GM12891 (cell line): Measurements from ENCODE around the gene FBXL7.

Experiments
- POLR2A ChIP-seq: IDR thresholded peaks from 2 replicates; pipeline ENCODE4 v1.6.1; 2011; ENCODE audit warnings: low read depth, low read length, control low read depth
- POLR2AphosphoS5 ChIP-seq: IDR thresholded peaks from 2 replicates; pipeline ENCODE4 v1.6.1; 2011; ENCODE audit warnings: low read depth, low read length, control low read depth
- POU2F2 ChIP-seq: IDR thresholded peaks from 2 replicates; pipeline ENCODE4 v1.6.1; 2011; ENCODE audit warnings: low read depth, mild to moderate bottlenecking, control low read depth, low read length, moderate library complexity

DNA sequence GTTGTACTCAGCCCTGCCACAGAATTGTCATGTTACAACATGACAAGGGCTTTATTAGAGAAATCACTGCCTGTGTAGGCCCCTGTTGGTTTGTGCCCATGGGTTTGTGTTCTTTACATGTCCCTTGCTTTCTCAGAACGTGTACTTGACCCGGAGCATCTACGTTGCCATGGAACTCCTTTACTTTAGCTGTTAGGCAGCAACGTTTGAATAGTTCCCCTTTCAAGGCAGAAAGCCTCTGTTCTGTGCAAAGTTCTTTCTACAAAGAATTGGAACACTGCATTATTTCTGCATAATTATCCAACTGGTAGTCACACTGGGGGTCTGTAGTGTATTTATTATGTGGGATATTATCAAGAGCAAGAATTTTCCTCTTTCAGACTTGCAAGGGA is 51.1 kb downstream of the FBXL7 start:
- TF ChIP-seq POLR2A: no peak
- no peak for TF ChIP-seq POU2F2
- no peak for TF ChIP-seq POLR2AphosphoS5
